Iris pigment epithelial cell (primary cell): ENCODE measurements around the gene TMEM163.
"Not testable (repeated sequence)": the region's sequence is repeated elsewhere in the genome, so short reads cannot be mapped to it uniquely, and the experiment has no call there.

Experiments
- DNase-seq: peaks from one replicate; pipeline ENCODE4 v3.0.0-alpha.2; 2011; ENCODE audit warnings: low read depth

Gene TMEM163

DNA sequence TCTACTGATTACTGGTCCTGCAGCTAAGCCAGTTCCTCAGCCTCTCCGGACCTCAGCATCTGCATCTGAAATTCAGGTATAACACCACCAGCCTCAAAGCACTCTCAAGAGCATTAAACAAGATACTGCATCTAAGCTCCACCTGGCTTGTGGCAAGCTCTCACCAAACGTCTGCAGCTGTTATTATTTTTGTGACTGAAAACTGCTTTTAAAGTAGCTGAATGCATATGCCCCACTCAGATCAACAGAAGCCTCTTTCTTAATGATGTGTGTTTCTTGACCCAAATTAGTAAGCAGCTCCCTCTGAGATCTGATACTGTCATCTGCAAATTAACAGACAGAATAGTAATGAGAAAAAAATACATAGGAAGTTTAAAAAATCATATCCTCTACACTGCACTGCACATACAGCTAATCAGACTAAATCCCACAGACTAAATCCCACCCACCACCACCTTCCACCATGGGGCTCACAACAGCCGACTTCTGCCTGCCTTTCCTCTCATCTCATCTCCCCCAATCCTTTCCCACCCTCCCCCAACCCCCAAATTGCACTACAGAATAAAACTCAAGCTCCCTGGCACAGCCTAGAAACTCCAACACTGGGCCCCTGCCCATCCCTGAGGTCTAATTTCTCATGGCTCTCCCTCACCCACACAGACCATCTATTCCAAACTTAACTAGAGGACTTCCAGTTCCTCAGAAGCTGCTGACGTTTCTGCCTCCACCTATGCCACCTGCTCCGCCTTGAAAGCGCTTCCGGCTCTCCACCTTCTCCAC, 52.9 kb downstream of the TMEM163 start:
- DNase-seq, result no peak

DNA sequence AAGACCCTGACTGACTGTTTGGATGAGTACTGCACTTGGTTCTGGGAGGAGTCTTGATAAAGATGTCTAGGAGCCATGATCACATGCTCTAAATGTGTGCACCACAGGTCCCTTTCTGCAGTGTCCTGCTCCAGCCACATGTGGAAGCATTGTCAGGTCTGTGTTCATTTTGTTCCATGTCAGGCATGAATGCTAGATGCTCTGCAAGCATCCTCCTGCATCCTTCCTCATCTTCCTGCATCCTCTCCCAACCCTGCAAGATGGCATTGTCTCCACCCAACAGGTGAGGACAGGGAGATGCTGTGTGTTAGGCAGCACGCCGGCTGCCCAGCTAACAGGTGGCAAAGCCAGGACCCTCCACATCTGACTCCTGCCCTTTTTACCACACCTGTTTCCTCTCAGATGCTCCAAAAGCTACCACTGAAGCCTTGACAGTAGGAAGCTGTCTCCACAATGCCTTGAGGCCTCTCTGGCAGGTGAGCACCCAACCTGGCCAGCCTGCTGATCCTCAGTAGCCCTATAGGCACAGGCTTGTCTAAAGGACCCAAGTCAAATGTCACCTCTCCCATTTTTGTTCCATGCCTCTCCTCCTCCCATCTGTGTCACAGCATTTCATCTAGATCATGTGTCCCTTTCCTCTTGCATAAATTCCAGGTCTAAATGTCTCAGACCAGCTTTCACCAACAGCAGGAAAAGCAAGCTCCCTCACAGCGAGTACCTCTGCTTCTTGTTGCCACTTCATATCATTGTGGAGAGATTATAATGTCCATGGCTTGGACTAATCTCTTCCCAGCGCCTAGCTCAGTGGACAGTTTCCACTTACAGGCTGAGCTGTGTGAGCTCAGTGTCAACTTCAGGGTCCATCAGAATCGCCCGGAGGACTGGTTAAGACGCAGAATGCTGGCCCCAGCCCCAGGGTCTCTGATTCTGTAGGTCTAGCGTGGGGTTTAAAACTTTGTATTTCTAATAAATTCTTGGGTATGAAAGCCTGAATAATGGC, 55.0 kb downstream of the TMEM163 start:
- no peak for DNase-seq

DNA sequence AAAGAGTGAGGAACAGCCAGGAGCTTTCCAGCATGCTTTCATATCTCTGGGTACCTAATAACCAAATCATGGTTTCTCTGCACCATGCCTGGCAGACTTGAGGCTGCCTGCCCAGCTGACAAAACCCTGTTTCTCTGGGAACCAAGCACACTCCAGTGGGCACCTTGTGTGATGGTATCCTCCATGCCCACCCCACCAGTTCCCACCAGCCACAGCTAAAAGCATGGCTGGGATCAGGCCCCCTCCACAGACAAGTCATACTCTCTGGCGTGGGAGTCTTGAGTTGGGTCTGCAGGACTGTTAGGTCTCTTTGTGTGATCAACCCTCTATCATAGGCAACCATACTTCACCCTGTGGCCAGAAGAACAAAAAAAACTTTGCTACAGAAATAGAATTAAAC, 56.0 kb downstream of the TMEM163 start:
- DNase-seq, result no peak

DNA sequence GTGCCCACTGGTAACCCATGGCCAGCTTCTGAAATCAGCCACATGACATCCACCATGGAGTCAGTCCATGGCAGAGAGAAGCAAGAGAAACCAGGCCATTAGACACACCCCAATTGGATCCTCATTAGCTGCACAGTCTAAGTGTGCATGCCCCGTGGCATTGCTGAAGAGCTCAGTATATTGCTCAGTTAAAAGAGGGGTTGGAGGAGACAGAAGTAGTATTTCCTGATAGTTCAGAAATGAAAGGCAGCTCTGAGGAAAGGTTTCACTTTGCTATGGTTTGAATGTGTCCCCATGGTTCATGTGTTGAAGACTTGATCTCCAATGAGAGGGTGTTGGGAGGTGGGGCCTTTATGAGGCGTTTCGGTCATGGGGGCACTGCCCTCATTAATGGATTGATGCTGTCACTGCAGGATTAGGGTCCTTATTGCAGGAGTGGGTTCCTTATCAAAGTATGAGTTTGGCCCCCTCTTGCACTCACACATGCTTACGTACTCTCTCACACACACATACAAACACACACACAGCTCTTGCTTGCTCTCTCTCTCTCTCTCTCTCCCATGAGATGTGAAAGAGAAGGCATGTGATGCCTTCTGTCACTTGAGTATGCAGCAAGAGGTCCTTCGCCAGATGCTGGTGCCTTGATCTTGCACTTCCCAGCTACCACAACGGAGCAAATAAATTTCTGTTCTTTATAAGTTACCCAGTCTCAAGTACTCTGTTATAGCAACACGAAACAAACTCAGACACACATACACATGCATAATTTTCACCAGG, 58.0 kb downstream of the TMEM163 start:
- no peak for DNase-seq

DNA sequence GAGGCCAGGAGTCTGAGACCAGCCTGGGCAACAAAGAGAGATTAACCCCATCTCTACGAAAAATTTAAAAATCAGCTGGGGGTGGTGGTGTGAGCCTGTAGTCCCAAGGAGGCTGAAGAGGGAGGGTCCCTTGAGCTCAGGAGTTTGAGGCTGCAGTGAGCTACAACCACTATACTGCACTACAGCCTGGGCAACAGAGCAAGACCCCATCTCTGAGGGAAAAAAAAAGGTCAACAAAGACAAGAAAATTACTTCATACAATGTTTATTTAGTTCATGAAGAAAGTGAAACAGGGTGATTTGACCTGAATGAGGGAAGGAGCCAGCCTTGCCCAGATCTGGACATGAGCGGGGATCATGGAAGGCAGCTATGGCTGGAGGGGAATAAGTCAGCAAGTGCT, 59.1 kb downstream of the TMEM163 start:
- no peak for DNase-seq

DNA sequence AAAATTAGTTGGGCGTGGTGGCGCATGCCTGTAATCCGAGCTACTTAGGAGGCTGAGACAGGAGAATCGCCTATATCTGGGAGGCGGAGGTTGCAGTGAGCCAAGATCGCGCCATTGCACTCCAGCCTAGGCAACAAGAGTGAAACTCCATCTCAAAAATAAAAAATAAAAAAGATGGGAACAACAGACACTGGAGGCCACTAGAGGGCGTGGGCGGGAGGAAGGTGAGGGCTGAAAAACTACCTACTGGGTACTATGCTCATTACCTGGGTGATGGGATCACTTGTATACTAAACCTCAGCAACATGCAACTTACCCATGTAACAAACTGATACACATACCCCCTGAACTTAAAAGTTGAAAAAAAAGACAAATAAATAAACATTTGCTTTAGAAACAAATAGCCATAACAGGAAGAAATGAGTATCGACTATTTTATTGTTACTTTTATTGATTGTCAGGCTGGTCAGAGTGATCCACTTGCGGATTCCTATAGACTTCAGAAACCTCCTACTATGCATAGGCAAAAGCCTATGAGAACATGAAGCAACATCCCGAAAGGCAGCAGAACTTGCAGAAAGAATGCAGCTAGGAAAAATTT, 61.0 kb downstream of the TMEM163 start:
- no peak for DNase-seq

DNA sequence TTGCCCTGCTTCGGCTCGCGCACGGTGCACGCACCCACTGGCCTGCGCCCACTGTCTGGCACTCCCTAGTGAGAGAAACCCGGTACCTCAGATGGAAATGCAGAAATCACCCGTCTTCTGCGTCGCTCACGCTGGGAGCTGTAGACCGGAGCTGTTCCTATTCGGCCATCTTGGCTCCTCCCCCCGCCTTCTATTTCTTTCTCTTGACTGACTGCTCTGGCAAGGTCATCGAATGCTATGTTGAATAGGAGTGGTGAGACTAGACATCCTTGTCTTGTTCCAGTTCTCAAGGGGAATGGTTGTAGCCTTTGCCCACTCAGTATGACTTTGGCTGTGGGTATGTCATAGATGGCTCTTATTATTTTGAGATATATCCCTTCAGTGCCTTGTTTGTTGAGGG, 62.4 kb downstream of the TMEM163 start:
- not testable (repeated sequence) for DNase-seq

DNA sequence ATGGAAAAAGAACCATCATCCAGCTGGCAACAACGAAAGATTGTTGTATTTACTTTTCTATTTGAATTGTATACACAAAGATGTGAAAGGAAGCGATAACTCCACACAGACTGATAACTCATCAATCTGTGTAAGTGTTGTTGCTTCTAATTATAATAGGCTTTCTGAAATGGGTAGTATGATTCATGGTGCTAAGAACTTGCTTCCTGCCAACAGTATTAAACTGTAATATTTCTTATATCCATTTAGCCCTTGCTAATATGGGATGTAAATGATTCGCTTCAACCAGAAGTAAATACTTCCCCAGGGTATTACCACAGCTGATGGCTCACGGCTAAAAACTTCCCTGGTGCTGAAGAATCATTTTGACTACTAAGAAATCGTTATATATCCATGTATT, 70.2 kb downstream of the TMEM163 start:
- DNase-seq, result no peak

DNA sequence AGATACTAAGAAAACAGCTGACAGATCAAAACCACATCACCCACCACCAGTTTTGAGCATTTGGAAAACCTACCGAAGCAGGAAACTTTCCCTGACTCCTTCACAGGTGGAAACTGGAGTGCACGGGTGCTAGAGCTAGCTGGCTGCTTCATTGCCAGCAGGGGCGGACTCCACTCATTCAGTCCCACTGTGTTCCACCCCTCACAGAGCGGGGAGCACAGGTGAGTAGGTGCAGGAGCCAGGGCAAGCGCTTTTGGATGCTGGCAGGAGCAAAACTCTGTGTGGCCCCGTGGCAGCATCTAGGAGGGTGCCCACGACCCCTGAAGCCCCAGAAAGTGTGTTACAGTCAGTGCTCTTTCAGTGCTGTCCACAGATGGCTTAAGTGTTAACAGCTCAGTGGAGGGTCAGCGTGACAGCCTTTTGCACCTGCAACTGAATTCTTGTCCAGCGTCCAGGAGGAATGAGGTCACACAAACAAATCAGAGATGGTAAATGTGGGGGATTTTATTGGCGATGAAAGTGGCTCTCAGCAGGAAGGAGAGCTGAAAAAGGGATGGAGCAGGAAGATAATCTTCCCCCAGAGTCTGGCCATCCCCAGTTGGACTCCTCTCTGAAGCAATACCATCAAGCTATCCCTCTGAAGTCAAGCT, 71.1 kb downstream of the TMEM163 start:
- DNase-seq, result no peak

DNA sequence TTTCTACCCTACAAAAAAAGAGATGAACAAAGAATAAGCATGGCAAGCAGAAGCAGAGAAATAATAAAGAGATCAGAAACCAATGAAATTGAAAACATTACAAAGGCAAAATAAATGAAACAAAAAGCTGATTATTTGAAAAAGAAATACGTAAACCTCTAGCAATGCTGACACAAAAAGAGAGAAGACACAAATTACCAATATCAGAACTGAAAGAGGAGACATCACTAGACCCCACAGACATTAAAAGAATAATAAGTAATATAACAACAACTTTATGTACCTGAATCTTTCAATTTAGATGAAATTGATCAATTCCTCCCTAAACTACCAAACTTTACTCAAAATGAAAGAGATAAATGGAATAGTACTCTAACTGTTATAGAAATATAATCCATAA, 75.9 kb downstream of the TMEM163 start:
- DNase-seq, result no peak

DNA sequence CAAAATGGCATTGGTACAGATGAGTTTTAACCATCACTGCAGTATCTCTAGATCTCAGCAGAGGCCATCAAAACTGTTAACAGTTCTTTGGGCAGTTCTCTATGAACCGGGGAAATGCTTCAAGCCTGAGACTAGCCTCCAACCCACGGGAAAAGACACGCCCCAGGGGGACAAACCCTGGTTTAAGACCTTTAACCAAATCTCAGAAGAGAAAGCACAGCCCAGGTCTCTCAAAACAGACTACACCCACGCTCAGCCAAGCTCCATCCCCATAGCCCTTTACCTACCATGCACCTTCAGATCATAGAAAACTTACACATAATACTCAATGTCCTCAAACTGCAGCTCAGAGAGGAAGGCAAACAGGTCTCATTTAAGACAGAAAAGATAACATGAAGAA, 78.3 kb downstream of the TMEM163 start:
- DNase-seq, result no peak

DNA sequence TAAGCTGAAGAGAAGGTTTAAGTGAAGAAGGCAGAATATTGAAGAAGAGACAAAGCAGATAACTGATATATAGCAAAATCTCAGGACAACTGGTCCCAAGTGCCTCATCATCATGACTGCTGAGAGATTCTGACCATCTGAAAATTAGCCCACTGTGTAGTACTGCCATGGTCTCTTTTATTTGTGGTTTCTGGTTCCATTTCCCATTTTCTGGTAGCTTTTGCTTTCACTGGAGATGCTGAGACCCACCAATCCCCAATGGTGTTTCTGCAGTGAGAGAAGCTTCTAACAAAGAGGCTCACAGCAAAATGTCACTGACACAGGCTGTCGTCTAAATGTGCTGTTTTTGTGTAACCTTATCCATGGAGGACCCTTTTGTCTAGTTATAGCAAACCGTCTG, 79.5 kb downstream of the TMEM163 start:
- no peak for DNase-seq

DNA sequence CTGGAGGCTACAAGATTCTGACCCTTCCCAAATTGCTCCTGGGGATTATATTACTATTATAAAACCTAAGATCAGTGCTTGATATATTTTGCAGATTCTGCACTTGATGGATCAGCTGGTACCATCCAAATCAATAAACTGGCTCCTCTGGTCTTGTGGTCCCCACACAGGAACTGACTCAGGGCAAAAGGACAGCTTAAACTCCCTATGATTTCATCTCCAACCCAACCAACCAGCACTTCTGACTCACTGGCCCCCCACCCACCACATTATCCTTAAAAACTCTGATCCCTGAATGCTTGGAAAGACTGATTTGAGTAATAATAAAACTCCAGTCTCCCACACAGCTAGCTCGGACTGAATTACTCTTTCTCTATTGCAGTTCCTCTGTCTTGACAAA, 82.1 kb downstream of the TMEM163 start:
- no peak for DNase-seq

DNA sequence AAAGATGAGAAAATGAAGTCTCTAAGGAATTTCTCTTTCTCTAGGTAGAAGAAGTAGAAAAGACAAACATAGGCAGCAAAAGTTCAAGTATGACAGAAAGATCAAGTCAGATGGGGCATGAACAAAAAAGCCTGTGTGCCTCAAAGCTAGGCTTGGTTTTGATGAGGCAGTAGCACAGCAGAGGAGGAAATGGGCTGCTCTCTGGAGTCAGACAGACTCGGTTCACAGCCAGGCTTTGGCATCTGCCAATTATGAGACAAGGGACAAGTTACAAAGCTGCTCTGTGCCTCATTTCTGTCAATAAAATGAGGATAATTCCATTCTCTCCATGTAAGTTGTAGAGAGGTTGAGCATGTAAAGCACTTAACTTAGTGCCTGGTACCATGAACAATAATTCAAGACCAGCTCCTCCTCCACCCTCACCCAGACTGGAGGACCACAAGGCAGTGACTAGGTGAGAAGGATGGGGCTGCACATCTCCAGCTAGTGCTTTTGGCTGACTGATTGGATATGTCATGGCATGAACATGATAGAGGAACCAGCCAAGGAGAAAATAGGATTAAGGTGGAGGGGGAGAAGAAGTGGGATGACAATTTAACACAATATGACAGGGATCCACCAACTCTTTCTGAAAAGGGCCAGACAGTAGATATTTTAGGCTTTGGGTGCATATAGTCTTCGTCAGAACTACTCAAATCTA, 84.6 kb downstream of the TMEM163 start:
- no peak for DNase-seq

DNA sequence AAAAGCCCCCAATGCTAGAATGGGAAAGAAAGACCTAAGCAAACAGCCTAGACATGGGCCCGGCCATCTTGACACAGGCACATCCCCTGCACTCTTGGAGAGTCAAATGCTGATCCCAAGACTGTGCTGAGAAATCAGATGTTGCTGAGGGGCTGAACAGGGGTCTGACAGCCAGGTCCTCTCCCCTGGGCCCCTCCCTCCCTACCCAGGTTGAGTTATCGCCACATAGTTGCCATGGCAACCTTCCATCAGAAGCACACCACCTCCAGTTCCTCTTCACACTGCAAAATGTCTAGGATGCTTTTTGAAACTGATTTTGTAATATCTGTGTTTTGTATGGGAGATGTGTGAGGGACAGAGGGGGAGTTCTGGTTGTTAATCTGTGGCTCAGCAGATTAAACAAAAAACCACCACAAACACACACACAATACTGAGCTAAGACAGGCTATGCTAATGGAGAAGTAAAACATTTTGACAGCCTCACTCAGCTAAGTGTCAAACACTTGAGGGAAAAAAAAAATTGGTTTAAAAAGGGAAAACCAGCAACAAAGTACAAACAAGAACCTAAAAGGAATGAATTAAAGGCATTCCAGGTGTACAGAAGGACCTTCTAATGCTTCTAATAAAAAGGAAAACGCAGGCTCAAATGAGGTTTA, 88.2 kb downstream of the TMEM163 start:
- DNase-seq, result no peak

DNA sequence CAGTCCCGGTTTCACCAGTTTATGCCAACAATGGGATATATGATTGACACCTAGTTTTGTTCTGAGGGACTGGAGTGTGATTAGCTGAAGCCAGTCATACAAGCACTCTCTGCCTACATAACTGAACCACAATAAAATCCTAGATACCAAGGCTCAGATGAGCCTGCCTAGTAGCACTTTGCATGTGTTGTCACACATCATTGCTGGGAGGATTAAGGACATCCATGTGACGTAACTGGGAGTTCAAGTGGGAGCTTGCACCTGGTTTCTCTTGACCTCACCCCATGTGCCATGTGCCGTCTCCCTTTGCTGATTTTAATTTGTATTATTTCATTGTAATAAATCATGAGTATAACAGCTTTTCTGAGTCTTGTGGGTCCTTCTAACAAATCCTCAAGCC, 90.3 kb downstream of the TMEM163 start:
- DNase-seq, result no peak

DNA sequence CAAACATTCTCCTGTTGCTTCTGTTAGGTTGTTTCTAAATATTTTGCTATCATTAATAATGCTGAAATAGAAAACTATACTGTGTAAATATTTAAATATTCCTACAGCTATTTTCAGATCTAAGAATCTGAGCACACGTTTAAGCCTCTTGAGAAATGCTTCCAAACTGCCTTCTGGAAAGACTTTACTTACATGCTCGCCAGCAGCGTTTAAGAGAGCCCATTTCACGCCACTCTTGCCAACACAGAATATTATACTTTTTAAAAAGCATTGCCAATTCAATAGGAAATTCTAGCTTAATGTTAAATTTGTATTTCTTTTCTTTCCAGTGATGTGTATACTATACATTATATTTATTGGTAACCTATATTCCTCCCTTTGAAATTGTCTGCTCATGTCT, 92.0 kb downstream of the TMEM163 start:
- DNase-seq, result no peak

DNA sequence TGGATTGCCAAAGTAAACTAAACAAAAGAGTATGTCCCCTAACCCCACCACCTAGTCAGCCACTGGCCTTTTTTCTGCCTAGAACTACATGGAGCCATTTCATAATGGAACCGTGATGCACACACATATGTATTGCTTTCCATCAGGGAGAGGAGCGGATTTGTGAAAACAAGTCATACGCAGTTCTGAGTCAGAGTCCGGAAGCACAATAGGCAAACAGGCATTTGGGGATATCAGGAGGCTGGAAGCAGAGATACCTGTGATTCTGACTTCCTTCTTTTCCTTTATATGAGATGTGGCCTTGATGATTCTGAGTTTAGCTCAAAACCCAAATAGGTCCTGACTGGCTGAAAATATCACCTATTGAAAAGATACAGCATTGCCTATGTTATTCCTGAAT, 93.5 kb downstream of the TMEM163 start:
- DNase-seq, result no peak

DNA sequence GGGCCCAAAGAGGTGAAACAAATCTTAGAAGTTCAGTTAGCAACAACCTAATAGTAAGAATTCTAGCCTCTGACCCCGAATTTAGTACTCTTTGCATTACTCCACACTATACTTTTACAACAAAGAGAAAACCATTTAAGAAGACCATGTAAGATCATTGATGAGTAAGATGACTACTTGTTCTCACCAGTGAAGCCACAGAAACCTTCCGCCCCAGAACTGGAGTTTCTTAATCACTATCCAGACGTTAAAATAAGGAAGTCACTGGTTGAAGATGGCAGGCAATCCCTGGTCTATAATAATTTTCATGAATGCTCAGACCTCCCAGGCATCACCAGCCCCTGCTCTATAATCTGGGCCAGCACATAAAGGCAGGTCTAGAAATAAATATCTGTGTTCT, 95.0 kb downstream of the TMEM163 start:
- no peak for DNase-seq

DNA sequence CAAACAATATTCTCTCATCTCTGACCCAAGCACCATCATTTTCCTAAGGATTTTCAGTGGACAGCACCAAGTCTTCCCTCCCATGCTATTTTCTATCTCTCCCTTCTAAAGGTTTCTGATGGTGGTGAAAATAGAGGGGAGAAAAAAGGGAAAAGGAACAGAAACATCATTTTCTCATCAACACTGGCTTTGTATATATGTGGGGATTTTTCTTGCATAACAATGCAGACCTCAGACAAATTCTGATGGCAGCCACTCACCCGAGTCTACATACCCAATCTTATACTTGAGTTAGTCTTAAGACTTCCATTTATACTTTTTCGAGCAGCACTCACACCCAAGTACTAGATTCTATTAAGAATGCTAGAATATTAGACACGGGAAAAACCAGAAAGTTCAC, 95.8 kb downstream of the TMEM163 start:
- no peak for DNase-seq
